ENCODE data around the gene GHITM. TPM values are rescaled to one million over a fixed set of nuclear protein-coding genes. Genes with fewer than 3 reads are reported as not detected.

Gene GHITM
- total and polyA plus RNA-seq, 2 experiments from 2014 or later: 97.1 to 105 TPM

Other genes with a start within 250 kb of the GHITM start
- gene GPR15LG, start 34.3 kb downstream of the GHITM start, total RNA-seq (2014; rRNA removed; shearing (Covaris generic)): not detected in 2 replicates
- not detected in 2 replicates for gene GPR15LG, start 34.3 kb downstream of the GHITM start, polyA plus RNA-seq (2016; fragmentation: Nextera tagmentation; extraction: Ambion mirVana)
- 6.6 and 6.7 TPM in 2 replicates for gene CDHR1, start 55.0 kb downstream of the GHITM start, total RNA-seq (2014; rRNA removed; shearing (Covaris generic))
- 3.2 TPM in 2 replicates for gene CDHR1, start 55.0 kb downstream of the GHITM start, polyA plus RNA-seq (2016; fragmentation: Nextera tagmentation; extraction: Ambion mirVana)
- gene LRIT2, start 86.0 kb downstream of the GHITM start, total RNA-seq (2014; rRNA removed; shearing (Covaris generic)): not detected in 2 replicates
- not detected in 2 replicates for gene LRIT2, start 86.0 kb downstream of the GHITM start, polyA plus RNA-seq (2016; fragmentation: Nextera tagmentation; extraction: Ambion mirVana)
- 0.07 TPM in 1 of 2 replicates, not detected in the other for gene LRIT1, start 102.0 kb downstream of the GHITM start, total RNA-seq (2014; rRNA removed; shearing (Covaris generic))
- not detected in 2 replicates for gene LRIT1, start 102.0 kb downstream of the GHITM start, polyA plus RNA-seq (2016; fragmentation: Nextera tagmentation; extraction: Ambion mirVana)
- not detected in 2 replicates for gene RGR, start 105.5 kb downstream of the GHITM start, total RNA-seq (2014; rRNA removed; shearing (Covaris generic))
- not detected in 2 replicates for gene RGR, start 105.5 kb downstream of the GHITM start, polyA plus RNA-seq (2016; fragmentation: Nextera tagmentation; extraction: Ambion mirVana)
- 30.6 and 33.8 TPM in 2 replicates for gene CCSER2, start 189.1 kb downstream of the GHITM start, total RNA-seq (2014; rRNA removed; shearing (Covaris generic))
- 25.4 and 37.2 TPM in 2 replicates for gene CCSER2, start 189.1 kb downstream of the GHITM start, polyA plus RNA-seq (2016; fragmentation: Nextera tagmentation; extraction: Ambion mirVana)